OCI-LY7 (cell line): Measurements from ENCODE around the gene ANKRD35. TPM values are rescaled to one million over a fixed set of nuclear protein-coding genes. Genes with fewer than 3 reads are reported as not detected.

Source experiments
- BruUV-seq: library from RNA; stranded (reverse); fragments of 400-500 nt; replicated peaks from 2 replicates; lab custom pipeline; 2021; lab: Mats Ljungman, UMichigan
- CTCF ChIA-PET: fragments of 300-600 bp; sonication (Branson Sonifier 250); formaldehyde crosslinking; loops from one replicate; lab custom pipeline; 2022; ENCODE audit warnings: antibody characterized with exemption; ENCODE audit not compliant: unreplicated experiment; lab: Charles Lee
- POLR2A ChIA-PET: fragments of 300-600 bp; sonication (Branson Sonifier 250); formaldehyde crosslinking; loops from one replicate; lab custom pipeline; 2022; ENCODE audit warnings: antibody characterized with exemption; lab: Charles Lee
- DNase-seq: peaks from one replicate; pipeline ENCODE4 v3.0.0-alpha.2; 2015; ENCODE audit warnings: low spot score
- H2AFZ ChIP-seq: fragments of 200-600 bp; sonication (generic), shearing (Covaris generic); 2 replicates; pipeline ENCODE4 v1.6.1; 2014; ENCODE audit warnings: mild to moderate bottlenecking, antibody characterized with exemption, low read length, moderate library complexity
- H3K27ac ChIP-seq: fragments of 200-600 bp; sonication (generic); 2 replicates; pipeline ENCODE4 v1.5.1; 2014; ENCODE audit warnings: mixed run types, low read depth, mild to moderate bottlenecking, moderate library complexity, low read length, inconsistent platforms; ENCODE audit not compliant: poor library complexity, severe bottlenecking
- H3K36me3 ChIP-seq: fragments of 200-600 bp; sonication (generic); 2 replicates; pipeline ENCODE4 v1.6.1; 2014; ENCODE audit warnings: mild to moderate bottlenecking, antibody characterized with exemption, low read length, moderate library complexity, mixed read lengths; ENCODE audit not compliant: insufficient read depth
- H3K4me1 ChIP-seq: fragments of 200-600 bp; sonication (generic); 2 replicates; pipeline ENCODE4 v1.5.1; 2014; ENCODE audit warnings: mild to moderate bottlenecking, low read length; ENCODE audit not compliant: insufficient read depth, poor library complexity, severe bottlenecking
- H3K4me2 ChIP-seq: fragments of 200-600 bp; sonication (generic); 2 replicates; pipeline ENCODE4 v1.6.1; 2014; ENCODE audit warnings: mild to moderate bottlenecking, low read length
- H3K4me3 ChIP-seq: fragments of 200-600 bp; sonication (generic); 2 replicates; pipeline ENCODE4 v1.5.1; 2014; ENCODE audit warnings: mild to moderate bottlenecking, low read depth, low read length; ENCODE audit not compliant: poor library complexity, severe bottlenecking
- H3K79me2 ChIP-seq: fragments of 200-600 bp; sonication (generic); 2 replicates; pipeline ENCODE4 v1.6.1; 2016; ENCODE audit warnings: low read depth, mild to moderate bottlenecking, low read length, moderate library complexity, mixed read lengths; ENCODE audit not compliant: insufficient read depth
- H3K9me2 ChIP-seq: fragments of 200-600 bp; sonication (generic); 2 replicates; pipeline ENCODE4 v1.6.1; 2016; ENCODE audit warnings: mild to moderate bottlenecking, low read length, mixed read lengths; ENCODE audit not compliant: insufficient read depth
- H3K9me3 ChIP-seq: fragments of 200-600 bp; sonication (generic); 2 replicates; pipeline ENCODE4 v1.6.1; 2014; ENCODE audit warnings: mild to moderate bottlenecking, mixed run types, low read length, mixed read lengths
- H4K20me1 ChIP-seq: fragments of 200-600 bp; sonication (generic); 2 replicates; pipeline ENCODE4 v1.6.1; 2014; ENCODE audit warnings: mild to moderate bottlenecking, antibody characterized with exemption, low read length, moderate library complexity, mixed read lengths; ENCODE audit not compliant: insufficient read depth
- EZH2phosphoT487 ChIP-seq: fragments of 200-600 bp; sonication (generic); IDR thresholded peaks from 2 replicates; pipeline ENCODE4 v1.6.1; 2018; ENCODE audit warnings: low read depth, borderline replicate concordance, mild to moderate bottlenecking, mixed run types, antibody characterized with exemption, low read length, moderate library complexity, mixed read lengths
- intact Hi-C: fragments of 100-400 bp; cut with micrococcal nuclease; formaldehyde crosslinking; loops from one replicate; pipeline ENCODE4 v1.10.0; 2022; ENCODE audit not compliant: unreplicated experiment
- total RNA-seq, 2 experiments: library from RNA; depleted of rRNA in 1 of 2; stranded (reverse); fragments of >200 nt in 1 of 2; shearing (Covaris generic) in 1 of 2; gene quantifications; 2 replicates each; pipeline ENCODE4 v1.2.3, GENCODE V29; 2014 to 2022
- TF ChIP-seq, protein P1 (sequence below): fragments of 200-600 bp; sonication (generic); conservative IDR thresholded peaks from 2 replicates; pipeline ENCODE4 v1.5.1; 2014; ENCODE audit warnings: mild to moderate bottlenecking, antibody characterized with exemption, low read length, moderate library complexity, mixed read lengths

The ANKRD35 gene
- total RNA-seq, 2 experiments from 2014 or later, result not detected

DNA sequence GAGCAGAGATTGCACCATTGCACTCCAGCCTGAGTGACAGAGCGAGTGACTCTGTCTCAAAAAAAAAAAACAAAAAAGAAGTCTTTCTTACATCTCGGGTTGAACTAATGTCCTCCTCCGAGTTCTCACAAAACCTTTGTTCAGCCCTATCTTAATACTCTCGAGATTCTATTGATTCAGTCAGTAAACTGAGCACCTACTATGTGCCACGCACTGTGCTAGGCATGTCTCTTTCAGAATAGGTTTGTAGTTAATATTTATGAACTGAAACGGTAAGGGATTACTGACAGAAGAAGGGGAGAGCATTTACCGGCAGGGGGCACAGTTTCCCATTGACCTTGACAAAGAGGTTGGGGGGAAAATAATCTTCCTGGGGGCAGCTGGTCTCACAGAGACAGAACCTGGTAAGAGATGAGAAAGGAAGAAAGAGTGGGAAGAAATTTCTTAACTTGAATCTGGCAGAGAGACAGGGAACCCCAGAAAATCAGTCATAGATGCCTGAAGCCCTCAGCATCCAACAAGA, 30.2 kb downstream of the ANKRD35 start:
- Histone ChIP-seq H3K4me2 (no peak overlapping the region), H3K36me3 (peaks cover 42% of the 10 kb centered on the region; the same call in 1 of the 2 replicates), H3K27ac (no peak overlapping the region), H3K4me3 (no peak overlapping the region), H3K9me2 (no peaks in the 10 kb centered on the region), H2AFZ (no peak overlapping the region), H3K79me2 (no peaks in the 10 kb centered on the region), H3K4me1 (peaks cover 13% of the 10 kb centered on the region), H3K9me3 (no peaks in the 10 kb centered on the region), H4K20me1 (no peaks in the 10 kb centered on the region)
- ChIA-PET CTCF (no interaction called here), POLR2A (interaction anchor here (1.4 kb wide), 1 partner anchor 9 kb away, joined by 3 read pairs; no protein-coding TSS in a partner anchor)
- TF ChIP-seq EZH2phosphoT487, result no peak
- TF ChIP-seq, protein P1, sequence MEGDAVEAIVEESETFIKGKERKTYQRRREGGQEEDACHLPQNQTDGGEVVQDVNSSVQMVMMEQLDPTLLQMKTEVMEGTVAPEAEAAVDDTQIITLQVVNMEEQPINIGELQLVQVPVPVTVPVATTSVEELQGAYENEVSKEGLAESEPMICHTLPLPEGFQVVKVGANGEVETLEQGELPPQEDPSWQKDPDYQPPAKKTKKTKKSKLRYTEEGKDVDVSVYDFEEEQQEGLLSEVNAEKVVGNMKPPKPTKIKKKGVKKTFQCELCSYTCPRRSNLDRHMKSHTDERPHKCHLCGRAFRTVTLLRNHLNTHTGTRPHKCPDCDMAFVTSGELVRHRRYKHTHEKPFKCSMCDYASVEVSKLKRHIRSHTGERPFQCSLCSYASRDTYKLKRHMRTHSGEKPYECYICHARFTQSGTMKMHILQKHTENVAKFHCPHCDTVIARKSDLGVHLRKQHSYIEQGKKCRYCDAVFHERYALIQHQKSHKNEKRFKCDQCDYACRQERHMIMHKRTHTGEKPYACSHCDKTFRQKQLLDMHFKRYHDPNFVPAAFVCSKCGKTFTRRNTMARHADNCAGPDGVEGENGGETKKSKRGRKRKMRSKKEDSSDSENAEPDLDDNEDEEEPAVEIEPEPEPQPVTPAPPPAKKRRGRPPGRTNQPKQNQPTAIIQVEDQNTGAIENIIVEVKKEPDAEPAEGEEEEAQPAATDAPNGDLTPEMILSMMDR, result peak; percentile 91
- intact Hi-C loops, result no loop called here
- peak; percentile 57 for DNase-seq
- BruUV-seq, result no TSS peak

DNA sequence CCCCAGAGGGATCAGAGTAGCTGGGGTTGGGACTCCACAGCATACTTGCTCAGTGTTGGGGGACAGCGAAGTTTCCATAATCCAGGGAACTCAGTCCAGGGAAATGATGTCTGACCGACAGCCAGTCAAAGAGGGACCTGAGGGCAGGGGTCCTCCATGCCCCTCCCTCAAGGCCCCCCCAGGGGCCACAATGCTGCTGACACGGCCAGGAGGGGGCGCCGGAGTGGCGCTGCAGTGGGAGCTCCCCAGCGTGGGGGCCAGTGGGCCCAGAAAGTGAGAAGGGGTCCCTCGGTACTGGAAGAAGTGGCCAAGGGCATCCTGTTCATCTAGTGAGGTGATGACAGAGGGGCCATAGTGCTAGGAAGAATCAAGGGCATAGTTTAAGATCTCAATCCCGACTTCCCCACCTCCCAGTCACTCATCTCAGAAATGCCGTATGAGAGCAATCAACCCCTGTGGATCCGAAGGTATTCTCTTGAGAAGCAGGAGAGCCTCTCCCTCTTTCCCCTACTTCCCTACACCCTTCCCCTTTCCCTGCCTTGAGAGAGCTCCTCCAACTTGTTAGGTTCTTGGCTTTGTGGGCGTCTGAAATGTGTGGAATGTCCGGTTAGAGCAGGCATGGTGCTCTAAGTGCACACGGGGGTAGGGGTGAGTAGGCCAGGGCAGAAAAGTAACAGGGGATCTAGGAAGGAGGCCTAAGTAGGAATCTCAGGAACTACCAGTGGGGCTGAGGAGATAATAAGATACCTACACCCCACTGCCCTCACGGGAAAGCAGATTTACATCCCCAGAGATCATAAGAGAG, 36.1 kb downstream of the ANKRD35 start:
- no peaks in the 10 kb centered on the region for H3K79me2 ChIP-seq
- H3K9me2 ChIP-seq, result no peaks in the 10 kb centered on the region
- DNase-seq, result no peak
- peaks cover 20% of the 10 kb centered on the region for H3K4me1 ChIP-seq
- H3K4me2 ChIP-seq, result no peak overlapping the region
- TF ChIP-seq EZH2phosphoT487, result no peak
- TF ChIP-seq, protein P1, result peak; percentile 75
- no peak overlapping the region for H2AFZ ChIP-seq
- no TSS peak for BruUV-seq
- no peak overlapping the region for H3K4me3 ChIP-seq
- ChIA-PET CTCF (interaction anchor here (1.6 kb wide), 1 partner anchor 9 kb away, joined by 4 read pairs; the partner anchor contains the start of gene PIAS3), POLR2A (no interaction called here)
- no peak overlapping the region for H3K27ac ChIP-seq
- peaks cover 49% of the 10 kb centered on the region for H3K36me3 ChIP-seq
- H3K9me3 ChIP-seq, result no peaks in the 10 kb centered on the region
- intact Hi-C loops, result loop anchor here (5.0 kb wide), 1 partner anchor 128 kb away; no protein-coding TSS in a partner anchor
- no peaks in the 10 kb centered on the region for H4K20me1 ChIP-seq
